ENCODE measurements around the gene SEC14L2. TPM values are rescaled to one million over a fixed set of nuclear protein-coding genes. Genes with fewer than 3 reads are reported as not detected.

The SEC14L2 gene
- total RNA-seq, 1 experiment from 2014 or later = 8.2 TPM

DNA sequence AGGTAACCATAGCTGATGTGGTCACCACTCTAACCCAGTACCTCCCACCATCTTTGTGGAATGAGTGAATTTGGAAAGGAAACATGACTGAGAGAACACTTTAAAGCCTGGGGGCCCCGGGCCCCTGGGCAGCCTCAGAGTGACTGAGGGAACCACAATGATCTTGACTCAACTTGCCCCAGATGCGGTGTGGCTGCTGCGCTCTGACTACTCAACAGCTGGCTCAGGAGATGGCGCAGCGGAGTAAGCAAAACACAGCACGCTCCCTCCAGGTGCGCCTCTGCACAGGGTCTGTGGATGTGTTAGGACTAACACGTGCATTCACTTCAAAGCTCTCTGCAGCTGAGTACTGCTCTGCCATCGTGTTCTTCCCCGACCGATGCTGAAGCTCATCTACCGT is 15.6 kb upstream of the SEC14L2 start:
- Histone ChIP-seq H3K27ac (ENCODE audit: insufficient read length, low read depth, low read length) (no peak overlapping the region), H2BK20ac (ENCODE audit: low read depth, low read length, poor library complexity, severe bottlenecking) (no peak overlapping the region), H2BK5ac (ENCODE audit: insufficient read length, low read length) (no peak overlapping the region), H4K91ac (ENCODE audit: insufficient read length, low read depth, low read length) (no peak overlapping the region), H3K23ac (ENCODE audit: insufficient read length, low read depth, low read length) (no peak overlapping the region), H3K79me1 (ENCODE audit: insufficient read depth, low read depth, low read length, poor library complexity, severe bottlenecking) (no peaks in the 10 kb centered on the region), H3T11ph (ENCODE audit: low read length) (no peak overlapping the region), H3K4me2 (ENCODE audit: insufficient read depth, insufficient read length, low read length) (no peak overlapping the region), H4K8ac (replicated peaks; ENCODE audit: insufficient read length, low read depth, low read length) (no peak overlapping the region), H3K4me1 (ENCODE audit: insufficient read depth, low read length) (no peaks in the 10 kb centered on the region), H3K4ac (ENCODE audit: low read depth, low read length) (no peak overlapping the region), H3K14ac (ENCODE audit: insufficient read depth, low read length) (no peak overlapping the region), H4K5ac (ENCODE audit: insufficient read length, low read depth, low read length) (no peak overlapping the region), H2AK5ac (ENCODE audit: insufficient read length, low read length) (no peak overlapping the region), H3K56ac (ENCODE audit: insufficient read length, low read depth, low read length) (no peak overlapping the region), H3K9ac (ENCODE audit: extremely low read depth, insufficient read length, low read length) (no peak overlapping the region), H3K18ac (ENCODE audit: insufficient read length, low read depth, low read length) (no peak overlapping the region), H2BK15ac (ENCODE audit: low read depth, low read length) (no peak overlapping the region), H3K23me2 (ENCODE audit: insufficient read length, low read depth, low read length, poor library complexity, severe bottlenecking) (no peaks in the 10 kb centered on the region), H3K27me3 (ENCODE audit: insufficient read depth, low read length) (no peaks in the 10 kb centered on the region), H2BK120ac (ENCODE audit: low read depth, low read length, poor library complexity, severe bottlenecking) (no peak overlapping the region), H3K79me2 (ENCODE audit: insufficient read depth, low read length) (no peaks in the 10 kb centered on the region), H2BK12ac (ENCODE audit: insufficient read length, low read depth, low read length) (no peak overlapping the region), H4K20me1 (ENCODE audit: control insufficient read depth, insufficient read depth, insufficient read length) (no peaks in the 10 kb centered on the region), H2AFZ (ENCODE audit: low read length) (no peak overlapping the region), H3K9me3 (ENCODE audit: control insufficient read depth, low read depth, low read length) (no peaks in the 10 kb centered on the region)
- H3K27ac Mint-ChIP-seq = no peak overlapping the region
- WGBS (ENCODE audit: extremely low coverage, insufficient read length, low lambda C conversion rate) = no CpG with 5 or more reads among the region's 12 CpGs
- H3K4me3 Mint-ChIP-seq = no peak overlapping the region
- peaks cover 2% of the 10 kb centered on the region; the same call in 1 of the 2 replicates for H3K27me3 Mint-ChIP-seq (ENCODE audit: low read depth)
- peaks cover 2% of the 10 kb centered on the region in 2 experiments for H3K4me1 Mint-ChIP-seq
- H3K9me3 Mint-ChIP-seq = no peaks in the 10 kb centered on the region
- peaks cover 2 to 38% (median 33%) of the 10 kb centered on the region in 3 experiments; a peak in 6 of 7 replicates for H3K36me3 Mint-ChIP-seq (ENCODE audit: insufficient read depth in 1 of 3, low read depth in 3 of 3)
- TF ChIP-seq, protein P1, sequence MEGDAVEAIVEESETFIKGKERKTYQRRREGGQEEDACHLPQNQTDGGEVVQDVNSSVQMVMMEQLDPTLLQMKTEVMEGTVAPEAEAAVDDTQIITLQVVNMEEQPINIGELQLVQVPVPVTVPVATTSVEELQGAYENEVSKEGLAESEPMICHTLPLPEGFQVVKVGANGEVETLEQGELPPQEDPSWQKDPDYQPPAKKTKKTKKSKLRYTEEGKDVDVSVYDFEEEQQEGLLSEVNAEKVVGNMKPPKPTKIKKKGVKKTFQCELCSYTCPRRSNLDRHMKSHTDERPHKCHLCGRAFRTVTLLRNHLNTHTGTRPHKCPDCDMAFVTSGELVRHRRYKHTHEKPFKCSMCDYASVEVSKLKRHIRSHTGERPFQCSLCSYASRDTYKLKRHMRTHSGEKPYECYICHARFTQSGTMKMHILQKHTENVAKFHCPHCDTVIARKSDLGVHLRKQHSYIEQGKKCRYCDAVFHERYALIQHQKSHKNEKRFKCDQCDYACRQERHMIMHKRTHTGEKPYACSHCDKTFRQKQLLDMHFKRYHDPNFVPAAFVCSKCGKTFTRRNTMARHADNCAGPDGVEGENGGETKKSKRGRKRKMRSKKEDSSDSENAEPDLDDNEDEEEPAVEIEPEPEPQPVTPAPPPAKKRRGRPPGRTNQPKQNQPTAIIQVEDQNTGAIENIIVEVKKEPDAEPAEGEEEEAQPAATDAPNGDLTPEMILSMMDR (conservative IDR thresholded peaks at IDR 0.05) = no peak
- DNase-seq = no peak
